Esophagus squamous epithelium (tissue), 5 donors: ENCODE results near the gene FGF12. TPM values are rescaled to one million over a fixed set of nuclear protein-coding genes. Genes with fewer than 3 reads are reported as not detected.

Source experiments
- DNase-seq: peaks from one replicate; lab custom pipeline; 2025; lab: John Stamatoyannopoulos, UW
- H3K27ac ChIP-seq, 4 donors: fragments of 200-600 bp; sonication (generic); one replicate each; pipeline ENCODE4 v1.5.1; 2016 to 2019; ENCODE audit warnings: mild to moderate bottlenecking in 1 of 4
- H3K27me3 ChIP-seq, 4 donors: fragments of 200-600 bp; sonication (generic); 1 replicate in 3 of 4; 2 replicates in 1 of 4; pipeline versions ENCODE4 v1.5.1 to v1.6.0; 2017 to 2021; ENCODE audit warnings: antibody characterized with exemption in 1 of 4
- H3K36me3 ChIP-seq, 3 donors: fragments of 200-600 bp; sonication (generic); one replicate each; pipeline ENCODE4 v1.5.1; 2016 to 2019
- H3K4me1 ChIP-seq, 3 donors: fragments of 200-600 bp; sonication (generic); one replicate each; pipeline ENCODE4 v1.5.1; 2017 to 2019
- H3K4me3 ChIP-seq, 4 donors: fragments of 200-600 bp; sonication (generic); 1 replicate in 3 of 4; 2 replicates in 1 of 4; pipeline ENCODE4 v1.5.1; 2016 to 2019; ENCODE audit warnings: mild to moderate bottlenecking in 2 of 4, moderate library complexity in 1 of 4
- H3K9me3 ChIP-seq, 3 donors: fragments of 200-600 bp; sonication (generic); one replicate each; pipeline ENCODE4 v1.5.1; 2016 to 2019
- CTCF ChIP-seq, 6 experiments: fragments of 450-650 bp in 4 of 6; fragments of 200-600 bp in 2 of 6; sonication (generic) in 2 of 6; IDR thresholded peaks; one replicate each; pipeline ENCODE4 v1.5.1; 2016 to 2019; ENCODE audit warnings: antibody characterized with exemption in 6 of 6, mild to moderate bottlenecking in 4 of 6, moderate library complexity in 4 of 6
- POLR2A ChIP-seq, 4 donors: fragments of 450-650 bp; IDR thresholded peaks; one replicate each; pipeline ENCODE4 v1.6.1; 2017; ENCODE audit warnings: antibody characterized with exemption in 4 of 4, mild to moderate bottlenecking in 4 of 4, moderate library complexity in 3 of 4
- WGBS, 2 donors: methylation state at CpG; one replicate each; pipeline ENCODE4 v1.1.5; 2018; 5-methylcytosine and 5-hydroxymethylcytosine counted together
- intact Hi-C: fragments of 100-400 bp; cut with DNase I; formaldehyde crosslinking; loops from one replicate; pipeline ENCODE4 v1.15.0; 2022
- total RNA-seq, 4 donors: library from RNA; depleted of rRNA; stranded (reverse); fragments of >200 nt; gene quantifications; one replicate each; pipeline ENCODE4 v1.1.0, GENCODE V29; 2016
- donor health status: DM: yes; HTN: yes; CAD: no.

Gene FGF12
- total RNA-seq, 4 donors from 2014 or later = 0.18 to 1.6 (median 0.86) TPM

GRCh38 chr3:192550356-192550755, 177.0 kb downstream of the FGF12 start:
- Histone ChIP-seq H3K9me3 (no peaks in the 10 kb centered on the region), H3K4me3 (no peak overlapping the region), H3K36me3 (no peaks in the 10 kb centered on the region), H3K4me1 (no peaks in the 10 kb centered on the region), H3K27ac (no peak overlapping the region), H3K27me3 (no peaks in the 10 kb centered on the region)
- TF ChIP-seq POLR2A (IDR thresholded peaks at IDR 0.05) = no peak
- TF ChIP-seq CTCF (IDR thresholded peaks at IDR 0.05) = no peak
- no peak for DNase-seq
- intact Hi-C loops = no loop called here
- WGBS, 2 donors = 4 to 18% methylated on average over 1 of the region's 1 CpG

DNA sequence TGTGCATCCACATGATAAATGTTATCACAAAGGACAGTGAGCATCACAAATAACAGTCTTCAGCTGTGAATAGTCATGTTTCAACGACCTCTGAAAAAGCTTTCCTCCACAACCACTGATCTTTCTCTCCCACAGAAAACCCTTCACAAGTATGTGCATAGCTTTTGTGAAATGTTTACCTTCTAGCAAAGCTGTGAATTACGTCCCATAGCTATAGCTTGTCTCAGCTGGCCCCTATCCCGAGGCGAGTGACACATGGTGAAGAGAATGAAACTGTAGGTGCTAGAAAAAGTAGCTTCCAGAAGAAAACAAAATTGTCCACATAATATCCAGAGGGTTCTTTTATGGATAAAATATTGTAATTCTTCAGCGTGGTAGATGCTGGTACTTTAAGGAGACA, 182.0 kb downstream of the FGF12 start:
- no peak for DNase-seq
- TF ChIP-seq POLR2A (IDR thresholded peaks at IDR 0.05) = no peak
- no peak for TF ChIP-seq CTCF (IDR thresholded peaks at IDR 0.05)
- Histone ChIP-seq H3K36me3 (no peaks in the 10 kb centered on the region), H3K27me3 (no peaks in the 10 kb centered on the region), H3K27ac (no peak overlapping the region), H3K9me3 (no peaks in the 10 kb centered on the region), H3K4me3 (no peak overlapping the region), H3K4me1 (no peaks in the 10 kb centered on the region)
- intact Hi-C loops = no loop called here
- 27 to 30% methylated on average over 5 of the region's 5 CpGs for WGBS, 2 donors

GRCh38 chr3:192543163-192543562, 184.2 kb downstream of the FGF12 start:
- intact Hi-C loops = no loop called here
- TF ChIP-seq CTCF (IDR thresholded peaks at IDR 0.05) (no peak), POLR2A (IDR thresholded peaks at IDR 0.05) (no peak)
- Histone ChIP-seq H3K27me3 (no peaks in the 10 kb centered on the region), H3K9me3 (no peaks in the 10 kb centered on the region), H3K27ac (no peak overlapping the region), H3K36me3 (no peaks in the 10 kb centered on the region), H3K4me3 (no peak overlapping the region), H3K4me1 (no peaks in the 10 kb centered on the region)
- no peak for DNase-seq
- 84 to 100% methylated on average over 2 to 3 of the region's 3 CpGs for WGBS, 2 donors

DNA sequence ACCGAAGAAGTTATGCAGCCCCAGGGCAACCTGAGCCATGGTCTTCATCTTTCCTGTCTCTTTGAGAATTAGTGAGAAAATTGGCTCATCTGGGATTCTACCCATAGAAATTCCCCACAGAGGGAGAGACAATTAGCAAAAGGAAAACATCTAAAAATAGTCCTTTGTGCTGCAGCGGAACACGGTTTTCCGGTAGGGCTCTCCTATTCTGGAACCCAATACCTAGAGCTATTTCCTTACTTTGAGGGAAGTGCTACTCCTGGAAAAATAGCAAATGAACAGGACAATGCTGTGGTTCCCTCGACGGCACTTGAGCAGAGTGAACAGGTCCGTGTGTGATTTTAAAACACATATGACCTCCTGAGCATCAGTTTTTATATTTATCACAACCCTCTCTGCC, 210.5 kb downstream of the FGF12 start:
- no peak for DNase-seq
- no peak overlapping the region for H3K27ac ChIP-seq
- 52 to 54% methylated on average over 7 of the region's 7 CpGs for WGBS, 2 donors

GRCh38 chr3:192515664-192516045, 211.7 kb downstream of the FGF12 start:
- H3K4me3 ChIP-seq = peak overlapping the region; percentile 30 to 63 (median 46)
- H3K4me1 ChIP-seq = peaks cover 0 to 21% (median 7%) of the 10 kb centered on the region in 3 donors
- intact Hi-C loops = no loop called here
- 11 to 12% methylated on average over 10 of the region's 10 CpGs for WGBS, 2 donors
- H3K27ac ChIP-seq = no peak overlapping the region
- H3K9me3 ChIP-seq = no peaks in the 10 kb centered on the region
- DNase-seq = no peak
- H3K36me3 ChIP-seq = no peaks in the 10 kb centered on the region
- TF ChIP-seq CTCF (IDR thresholded peaks at IDR 0.05) (no peak), POLR2A (IDR thresholded peaks at IDR 0.05) (no peak)
- peaks cover 0 to 59% (median 2%) of the 10 kb centered on the region in 4 donors for H3K27me3 ChIP-seq

More for the DNA sequence above, 210.5 kb downstream of the FGF12 start:
- peaks cover 0 to 52% (median 2%) of the 10 kb centered on the region in 4 donors for H3K27me3 ChIP-seq
- intact Hi-C loops = no loop called here
- no peaks in the 10 kb centered on the region for H3K36me3 ChIP-seq
- no peak overlapping the region for H3K4me3 ChIP-seq
- H3K4me1 ChIP-seq = peaks cover 0 to 21% (median 7%) of the 10 kb centered on the region in 3 donors
- H3K9me3 ChIP-seq = no peaks in the 10 kb centered on the region
- TF ChIP-seq POLR2A (IDR thresholded peaks at IDR 0.05) (no peak), CTCF (IDR thresholded peaks at IDR 0.05) (no peak)
